ENCODE measurements around the gene RIMOC1. TPM values are rescaled to one million over a fixed set of nuclear protein-coding genes. Genes with fewer than 3 reads are reported as not detected.

The RIMOC1 gene
- total RNA-seq, 1 experiment from 2014 or later: 40.4 TPM

Other genes starting within 250 kb of the RIMOC1 start
- gene OXCT1, start 33.9 kb upstream of the RIMOC1 start, total RNA-seq (2022): 47.1 and 48.6 TPM in 2 replicates
- 18.4 and 20.2 TPM in 2 replicates for gene FBXO4, start 20.9 kb downstream of the RIMOC1 start, total RNA-seq (2022)